Smooth muscle cell of bladder (primary cell): Measurements from ENCODE around the gene AP3D1. TPM values are rescaled to one million over a fixed set of nuclear protein-coding genes. Genes with fewer than 3 reads are reported as not detected.

Experiments
- total RNA-seq: library from RNA; depleted of rRNA; stranded (reverse); fragments of >200 nt; gene quantifications from 2 replicates; pipeline ENCODE4 v1.2.3, GENCODE V29; 2014

AP3D1 gene
- 70.8 and 93.7 TPM in 2 replicates for total RNA-seq

DNA sequence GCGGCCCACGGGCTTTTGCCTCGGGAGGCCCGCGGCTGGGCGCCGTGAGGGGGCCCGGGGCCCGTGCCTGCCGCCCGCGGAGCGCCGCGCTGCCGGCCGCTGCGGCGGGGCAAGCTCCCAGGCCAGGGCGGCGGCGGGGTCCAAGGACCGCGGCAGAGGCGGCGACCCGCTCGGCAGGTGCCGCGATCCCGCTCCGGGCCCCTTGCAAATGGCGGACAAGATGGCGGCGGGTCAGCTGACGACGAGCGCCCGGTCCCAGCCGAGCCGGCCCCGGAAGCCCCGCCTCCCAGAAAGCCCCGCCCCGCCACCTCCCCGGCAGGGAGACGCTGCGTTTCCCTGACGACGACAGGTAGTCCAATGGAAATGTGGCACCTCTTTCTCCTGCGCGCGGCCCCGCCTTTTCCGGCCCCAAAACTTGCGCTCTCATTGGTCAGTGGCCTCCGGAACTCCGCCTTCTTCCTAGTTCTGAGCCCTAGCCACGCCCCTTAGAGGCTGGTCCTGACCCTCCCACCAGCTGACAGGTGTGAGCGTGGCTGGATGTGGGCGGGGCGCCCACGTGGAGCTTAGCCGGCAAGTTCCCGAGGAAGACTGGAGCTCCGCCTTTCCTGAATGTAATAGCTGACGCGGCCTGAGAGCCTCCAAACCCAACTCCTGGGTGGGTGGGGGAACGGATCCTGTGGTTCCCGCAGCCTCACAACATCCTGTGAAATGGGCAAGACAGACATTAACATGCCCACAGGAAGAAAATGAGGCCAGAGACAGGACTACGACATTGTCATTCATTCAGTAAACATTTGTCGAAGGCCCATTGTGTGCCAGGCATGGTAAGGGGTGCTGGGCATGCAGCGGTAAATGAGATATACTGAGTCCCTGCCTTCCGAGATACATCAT is at the start of gene AP3D1:
Gene AP3D1 (minus strand): TSS at position 228 of the 891 bp plus-strand sequence. CDS start 232 bp downstream, outside the sequence.

DNA sequence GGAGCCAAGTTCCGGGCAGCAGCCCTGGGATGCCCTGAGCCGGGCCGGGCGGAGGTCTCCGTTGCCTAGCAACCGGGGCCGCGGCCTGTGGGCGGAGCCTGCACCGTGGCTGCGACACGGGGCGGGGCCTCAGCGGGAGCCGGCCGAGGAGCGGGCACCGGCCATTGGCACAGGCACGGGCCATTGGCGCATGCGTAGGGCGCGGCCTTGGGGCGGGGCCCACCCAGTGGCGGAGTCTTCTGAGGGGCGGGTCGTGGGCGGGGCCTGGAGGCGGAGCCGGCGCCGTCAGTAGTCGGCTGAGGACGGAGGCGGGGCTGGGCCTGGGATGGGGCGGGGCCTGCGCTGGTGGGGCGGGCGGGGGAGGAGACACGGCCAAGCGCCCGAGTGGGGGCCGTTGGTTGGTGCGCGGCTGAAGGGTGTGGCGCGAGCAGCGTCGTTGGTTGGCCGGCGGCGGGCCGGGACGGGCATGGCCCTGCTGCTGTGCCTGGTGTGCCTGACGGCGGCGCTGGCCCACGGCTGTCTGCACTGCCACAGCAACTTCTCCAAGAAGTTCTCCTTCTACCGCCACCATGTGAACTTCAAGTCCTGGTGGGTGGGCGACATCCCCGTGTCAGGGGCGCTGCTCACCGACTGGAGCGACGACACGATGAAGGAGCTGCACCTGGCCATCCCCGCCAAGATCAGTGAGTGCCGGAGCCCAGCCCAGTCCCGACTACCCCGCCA is 54.7 kb downstream of the AP3D1 start, which contains the start of gene IZUMO4:
Gene IZUMO4 (plus strand): TSS at position 436 of the 723 bp plus-strand sequence. CDS start 31 bp downstream, at position 467.

DNA sequence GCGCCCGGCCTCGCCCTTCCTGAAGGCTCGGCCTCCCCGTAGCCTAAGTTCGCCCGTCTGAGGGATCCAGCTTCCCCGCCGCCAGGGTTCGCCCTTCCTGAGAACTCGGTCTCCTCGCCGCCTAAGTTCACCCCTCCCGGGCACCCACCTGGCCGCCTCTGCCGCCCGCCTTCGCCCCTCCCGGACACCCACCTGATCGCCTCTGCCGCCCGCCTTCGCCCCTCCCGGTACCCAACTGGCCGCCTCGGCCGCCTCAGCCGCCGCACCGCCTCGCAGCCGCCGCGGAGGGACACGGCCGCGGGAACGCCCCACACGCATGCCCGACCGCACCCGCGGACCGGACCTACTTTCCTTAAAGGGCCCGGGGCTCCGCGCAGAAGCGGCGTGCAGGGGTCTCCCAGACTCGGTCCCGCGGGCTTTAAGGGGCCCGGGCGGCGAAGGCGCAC is 55.3 kb downstream of the AP3D1 start, which contains the start of gene MOB3A:
Gene MOB3A (minus strand): TSS at position 293 of the 446 bp plus-strand sequence. CDS start 17,766 bp downstream, outside the sequence.

DNA sequence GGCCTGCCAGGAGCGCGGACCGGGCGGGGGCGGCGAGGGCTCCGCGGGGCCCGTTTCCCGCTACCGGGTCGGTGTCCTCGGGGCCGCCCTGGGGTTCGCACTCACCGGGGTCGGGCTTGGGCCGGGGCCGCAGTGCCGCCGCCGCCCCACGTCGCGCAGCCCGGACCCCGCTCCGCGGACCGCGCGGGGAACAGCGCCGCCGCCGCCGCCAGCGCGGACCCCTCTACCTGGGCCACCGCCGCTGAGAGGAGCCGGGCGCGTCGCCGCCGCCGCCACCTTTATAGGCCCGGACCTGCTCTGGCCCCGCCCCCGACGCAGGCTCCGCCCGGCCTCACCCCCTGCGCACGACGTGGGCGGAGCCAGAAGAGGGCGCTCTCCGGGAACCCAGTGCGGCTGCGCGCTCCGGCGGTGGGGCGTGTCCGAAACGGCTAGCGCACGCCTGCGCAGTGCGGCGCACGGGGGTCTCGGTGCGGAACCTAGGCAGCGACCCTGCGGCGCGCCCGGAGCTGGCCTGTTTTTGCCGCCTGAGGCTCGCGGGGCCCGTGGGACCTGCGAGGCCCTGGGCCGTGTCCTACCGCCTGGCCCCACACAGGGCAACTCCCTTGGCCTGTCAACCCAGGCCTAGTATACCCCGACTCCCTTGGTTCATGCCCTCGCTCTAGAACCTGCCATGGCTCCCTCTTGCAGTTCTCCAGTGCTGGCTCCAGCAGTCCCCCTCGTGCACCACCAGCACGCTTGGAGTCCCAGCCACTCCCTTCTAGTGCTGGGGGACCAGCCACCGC is 100.2 kb downstream of the AP3D1 start, which contains the start of gene MKNK2:
Gene MKNK2 (minus strand): TSS at position 254 of the 782 bp plus-strand sequence. CDS start 393 bp downstream, outside the sequence.

Other genes with a start within 250 kb of the AP3D1 start
- 1.00 and 1.4 TPM in 2 replicates for gene ADAT3, start 246.2 kb downstream of the AP3D1 start, total RNA-seq
- 19.3 and 22.0 TPM in 2 replicates for gene SCAMP4, start 246.2 kb downstream of the AP3D1 start, total RNA-seq
- gene CSNK1G2, start 210.4 kb downstream of the AP3D1 start, total RNA-seq: 58.3 and 66.8 TPM in 2 replicates
- gene BTBD2, start 135.9 kb downstream of the AP3D1 start, total RNA-seq: 36.4 and 47.9 TPM in 2 replicates
- 75.9 and 141 TPM in 2 replicates for gene MKNK2, start 100.3 kb downstream of the AP3D1 start, total RNA-seq
- gene MOB3A, start 55.2 kb downstream of the AP3D1 start, total RNA-seq: 11.2 and 14.3 TPM in 2 replicates
- gene IZUMO4, start 54.7 kb downstream of the AP3D1 start, total RNA-seq: 1.0 and 1.6 TPM in 2 replicates
- gene DOT1L, start 12.4 kb upstream of the AP3D1 start, total RNA-seq: 2.7 and 3.0 TPM in 2 replicates
- 37.3 and 41.0 TPM in 2 replicates for gene PLEKHJ1, start 84.8 kb upstream of the AP3D1 start, total RNA-seq
- gene SF3A2, start 85.3 kb upstream of the AP3D1 start, total RNA-seq: 21.3 and 23.7 TPM in 2 replicates
- 0.28 and 0.46 TPM in 2 replicates for gene AMH, start 97.8 kb upstream of the AP3D1 start, total RNA-seq
- 0.37 TPM in 1 of 2 replicates, not detected in the other for gene JSRP1, start 104.9 kb upstream of the AP3D1 start, total RNA-seq
- not detected in 2 replicates for gene PEAK3, start 130.6 kb upstream of the AP3D1 start, total RNA-seq
- under 0.01 TPM in 1 of 2 replicates, not detected in the other for gene LINGO3, start 156.6 kb upstream of the AP3D1 start, total RNA-seq
- 98.0 and 104 TPM in 2 replicates for gene LSM7, start 177.0 kb upstream of the AP3D1 start, total RNA-seq
- 25.0 and 38.2 TPM in 2 replicates for gene SPPL2B, start 177.1 kb upstream of the AP3D1 start, total RNA-seq
- gene TMPRSS9, start 208.7 kb upstream of the AP3D1 start, total RNA-seq: not detected in 2 replicates